ENCODE data around the gene EHD1. TPM values are rescaled to one million over a fixed set of nuclear protein-coding genes. Genes with fewer than 3 reads are reported as not detected.
A peak's percentile ranks its signal among the peaks of the same experiment; 100 is the strongest.

Gene EHD1
- total RNA-seq, 2 donors from 2014 or later, result 67.4 to 140 TPM

DNA sequence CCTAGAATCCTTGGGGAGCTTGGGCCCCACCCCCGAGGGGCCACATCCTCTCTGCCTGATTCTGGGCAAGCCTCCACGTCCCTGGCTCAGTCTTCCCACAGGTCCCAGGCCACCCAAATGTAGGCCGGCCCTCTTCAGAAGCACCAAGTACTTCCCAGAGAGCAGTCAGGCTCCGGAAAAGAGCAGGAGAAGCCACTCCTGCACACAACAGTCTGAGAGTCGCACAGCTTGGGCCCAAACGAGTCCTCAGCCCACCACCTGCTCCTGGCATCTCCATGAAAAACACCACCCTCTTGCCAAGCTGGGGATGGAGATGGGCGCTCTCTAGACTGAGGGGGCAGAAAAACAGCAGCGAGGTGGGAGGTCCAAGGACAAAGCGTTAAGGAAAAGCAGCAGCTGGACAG, 15.4 kb downstream of the EHD1 start:
- Histone ChIP-seq H3K27me3 (replicated peaks; ENCODE audit: insufficient read depth) (no peaks in the 10 kb centered on the region), H3K36me3 (peaks cover 16% of the 10 kb centered on the region), H3K27ac (peak overlapping the region; percentile 97 to 98), H3K4me1 (ENCODE audit: control insufficient read depth in 1 of 2, low read depth in 2 of 2) (peaks cover 69 to 95% of the 10 kb centered on the region in 2 donors), H3K9me3 (no peaks in the 10 kb centered on the region), H3K4me3 (peak overlapping the region; percentile 66)
- ATAC-seq (ENCODE audit: insufficient number of reproducible peaks, low FRiP score, low read depth), result no peak
- TF ChIP-seq, protein P1, sequence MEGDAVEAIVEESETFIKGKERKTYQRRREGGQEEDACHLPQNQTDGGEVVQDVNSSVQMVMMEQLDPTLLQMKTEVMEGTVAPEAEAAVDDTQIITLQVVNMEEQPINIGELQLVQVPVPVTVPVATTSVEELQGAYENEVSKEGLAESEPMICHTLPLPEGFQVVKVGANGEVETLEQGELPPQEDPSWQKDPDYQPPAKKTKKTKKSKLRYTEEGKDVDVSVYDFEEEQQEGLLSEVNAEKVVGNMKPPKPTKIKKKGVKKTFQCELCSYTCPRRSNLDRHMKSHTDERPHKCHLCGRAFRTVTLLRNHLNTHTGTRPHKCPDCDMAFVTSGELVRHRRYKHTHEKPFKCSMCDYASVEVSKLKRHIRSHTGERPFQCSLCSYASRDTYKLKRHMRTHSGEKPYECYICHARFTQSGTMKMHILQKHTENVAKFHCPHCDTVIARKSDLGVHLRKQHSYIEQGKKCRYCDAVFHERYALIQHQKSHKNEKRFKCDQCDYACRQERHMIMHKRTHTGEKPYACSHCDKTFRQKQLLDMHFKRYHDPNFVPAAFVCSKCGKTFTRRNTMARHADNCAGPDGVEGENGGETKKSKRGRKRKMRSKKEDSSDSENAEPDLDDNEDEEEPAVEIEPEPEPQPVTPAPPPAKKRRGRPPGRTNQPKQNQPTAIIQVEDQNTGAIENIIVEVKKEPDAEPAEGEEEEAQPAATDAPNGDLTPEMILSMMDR (IDR thresholded peaks at IDR 0.05), result no peak
- no peak for DNase-seq (ENCODE audit: low spot score)

DNA sequence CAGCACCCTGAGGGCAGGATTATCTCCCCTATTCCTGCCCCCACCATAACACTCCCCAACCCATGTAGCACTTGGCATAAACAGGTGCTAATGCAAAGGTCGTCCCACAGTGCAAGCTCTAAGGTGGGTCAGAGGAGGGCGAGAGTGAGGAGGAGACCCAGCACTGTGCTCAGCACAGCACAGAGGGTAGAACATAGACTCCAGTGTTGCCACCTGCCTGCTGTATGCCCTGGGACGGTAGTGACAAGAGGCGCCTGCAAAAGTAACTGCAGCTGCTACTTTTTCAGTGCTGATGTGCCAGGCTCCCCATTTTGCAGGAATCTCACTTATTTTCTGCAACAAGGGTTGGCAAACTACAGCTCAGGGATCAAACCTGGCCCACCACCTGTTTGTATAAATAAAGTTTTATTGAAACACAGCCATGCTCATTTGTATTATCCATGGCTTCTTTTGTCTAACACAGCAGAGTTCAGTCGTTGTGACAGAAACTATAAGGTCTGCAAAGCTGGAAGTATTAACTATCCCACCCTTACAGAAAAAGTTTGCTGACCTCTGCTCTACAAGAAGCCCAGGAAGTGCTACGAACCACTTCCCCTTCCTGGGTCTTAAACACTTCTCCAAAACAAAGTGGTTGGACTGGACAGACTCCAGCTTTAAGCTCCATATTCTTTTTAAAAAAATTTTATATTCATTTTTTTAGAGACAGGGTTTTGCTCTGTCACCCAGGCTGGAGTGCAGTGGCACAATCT, 17.0 kb downstream of the EHD1 start:
- Histone ChIP-seq H3K27me3 (replicated peaks; ENCODE audit: insufficient read depth) (no peaks in the 10 kb centered on the region), H3K36me3 (peaks cover 16% of the 10 kb centered on the region), H3K9me3 (no peaks in the 10 kb centered on the region), H3K4me1 (ENCODE audit: control insufficient read depth in 1 of 2, low read depth in 2 of 2) (peaks cover 70 to 95% of the 10 kb centered on the region in 2 donors), H3K27ac (peak overlapping the region; percentile 97 to 98), H3K4me3 (no peak overlapping the region)
- TF ChIP-seq, protein P1 (IDR thresholded peaks at IDR 0.05), result no peak
- ATAC-seq (ENCODE audit: insufficient number of reproducible peaks, low FRiP score, low read depth) (no peak), DNase-seq (ENCODE audit: low spot score) (no peak)

DNA sequence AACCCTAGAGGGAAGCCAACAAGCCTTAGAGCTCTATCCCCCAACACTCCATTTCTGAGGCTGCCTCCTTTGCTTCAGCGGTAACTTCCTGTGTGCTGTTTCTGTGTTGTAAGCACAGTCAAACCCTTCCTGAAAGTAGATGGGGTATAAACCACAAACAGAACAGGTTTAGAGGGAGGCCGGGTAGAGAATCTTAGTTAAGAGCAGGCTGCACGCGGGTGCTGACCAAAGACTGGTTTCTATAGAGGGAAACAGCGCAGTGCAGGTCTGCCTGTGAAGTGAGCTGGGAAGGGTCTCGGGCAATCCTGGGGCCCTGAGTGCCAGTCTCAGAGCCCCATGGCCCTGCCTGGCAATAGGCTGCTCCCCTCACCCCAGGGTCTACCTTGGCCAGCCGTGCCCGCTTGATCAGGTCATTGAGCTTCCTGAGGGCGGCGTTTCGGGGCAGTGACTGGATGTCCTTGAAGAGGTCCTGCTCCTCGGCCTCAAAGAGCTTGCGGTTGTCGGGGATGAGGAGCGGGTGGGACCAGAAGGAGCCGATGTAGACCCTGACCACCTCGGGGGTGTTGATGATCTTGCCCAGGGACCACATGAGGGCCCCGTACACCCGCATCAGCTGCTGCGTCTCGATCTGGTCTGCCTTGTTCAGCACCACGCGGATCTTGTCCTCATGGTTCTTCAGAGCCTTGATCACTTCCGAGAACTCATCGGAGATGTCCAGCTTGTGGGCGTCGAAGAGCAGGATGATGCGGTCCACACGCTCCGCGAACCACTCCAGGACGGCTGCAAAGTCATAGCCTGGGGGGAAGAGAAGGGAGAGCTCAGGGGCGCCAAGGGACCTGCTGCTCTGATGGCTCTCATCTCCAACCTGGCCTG, 18.6 kb downstream of the EHD1 start:
- DNase-seq (ENCODE audit: low spot score), result no peak
- no peaks in the 10 kb centered on the region for H3K27me3 ChIP-seq (replicated peaks; ENCODE audit: insufficient read depth)
- TF ChIP-seq, protein P1 (IDR thresholded peaks at IDR 0.05), result no peak
- H3K4me3 ChIP-seq, result no peak overlapping the region
- H3K36me3 ChIP-seq, result peaks cover 16% of the 10 kb centered on the region
- ATAC-seq (ENCODE audit: insufficient number of reproducible peaks, low FRiP score, low read depth), result no peak
- H3K9me3 ChIP-seq, result no peaks in the 10 kb centered on the region
- H3K4me1 ChIP-seq (ENCODE audit: control insufficient read depth in 1 of 2, low read depth in 2 of 2), result peaks cover 73 to 95% of the 10 kb centered on the region in 2 donors
- peak overlapping the region; percentile 56 to 83 for H3K27ac ChIP-seq

DNA sequence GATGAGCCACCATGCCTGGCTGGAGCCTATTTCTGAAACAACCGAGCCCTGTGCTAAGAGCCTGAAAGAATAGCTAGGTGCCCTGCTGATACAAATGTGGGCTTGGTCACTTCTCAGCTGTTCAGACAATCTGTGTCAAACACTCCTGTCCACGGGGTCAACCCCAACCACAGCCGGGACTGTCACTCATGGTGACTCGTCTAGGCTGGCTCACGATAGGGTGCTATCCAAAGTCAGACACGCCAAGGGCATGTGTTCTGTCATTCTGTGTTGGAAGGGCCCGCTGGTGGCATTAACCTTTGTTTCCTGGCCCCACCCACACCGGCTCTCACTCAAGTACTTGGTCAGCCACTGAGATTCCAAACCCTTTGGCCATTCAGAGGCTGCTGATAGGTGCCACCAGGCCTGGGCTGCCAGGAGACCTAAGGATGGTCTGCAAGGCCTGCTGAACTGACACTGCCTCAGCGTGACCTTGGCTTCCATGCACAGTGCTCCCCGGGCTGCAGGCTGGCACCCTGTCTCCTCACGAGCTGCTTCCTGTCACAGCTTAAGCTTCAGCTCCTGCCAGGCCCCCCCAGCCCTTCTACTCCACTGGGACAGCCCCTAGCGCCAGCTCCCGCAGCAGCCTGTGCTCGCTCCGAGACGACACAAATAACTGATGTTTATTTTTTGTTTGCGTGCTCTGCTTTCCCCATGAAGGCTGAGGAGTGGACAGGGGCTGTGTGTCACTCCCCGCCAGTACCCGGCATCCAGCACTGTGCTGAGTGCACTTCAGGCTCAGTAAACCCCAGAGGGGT, 19.8 kb downstream of the EHD1 start:
- H3K9me3 ChIP-seq, result no peaks in the 10 kb centered on the region
- H3K4me1 ChIP-seq (ENCODE audit: control insufficient read depth in 1 of 2, low read depth in 2 of 2), result peaks cover 74 to 96% of the 10 kb centered on the region in 2 donors
- TF ChIP-seq, protein P1 (IDR thresholded peaks at IDR 0.05), result no peak
- peaks cover 24% of the 10 kb centered on the region for H3K36me3 ChIP-seq
- ATAC-seq (ENCODE audit: insufficient number of reproducible peaks, low FRiP score, low read depth), result no peak
- H3K27ac ChIP-seq, result peak overlapping the region; percentile 56 to 83
- no peak for DNase-seq (ENCODE audit: low spot score)
- no peaks in the 10 kb centered on the region for H3K27me3 ChIP-seq (replicated peaks; ENCODE audit: insufficient read depth)
- peak overlapping the region; percentile 8 for H3K4me3 ChIP-seq

Data from thoracic aorta (tissue), 2 donors.